ENCODE results near the gene SH2D3C. TPM values are rescaled to one million over a fixed set of nuclear protein-coding genes. Genes with fewer than 3 reads are reported as not detected.

SH2D3C gene
- total and polyA plus RNA-seq, 9 of the 15 experiments (the other 6 are each of a cell fraction or from before 2014, with no cell fraction given) = 0.03 to 1.2 (median 0.22) TPM; not detected in 1

- TF ChIP-seq ILK (tag; IDR thresholded peaks at IDR 0.05; ENCODE audit: borderline replicate concordance, low read depth) (no peak), KDM1A (IDR thresholded peaks at IDR 0.05) (no peak), CBX3 (IDR thresholded peaks at IDR 0.05; ENCODE audit: borderline replicate concordance in 1 of 2, low read length in 2 of 2) (no peak)
- TF ChIP-seq, protein P1, sequence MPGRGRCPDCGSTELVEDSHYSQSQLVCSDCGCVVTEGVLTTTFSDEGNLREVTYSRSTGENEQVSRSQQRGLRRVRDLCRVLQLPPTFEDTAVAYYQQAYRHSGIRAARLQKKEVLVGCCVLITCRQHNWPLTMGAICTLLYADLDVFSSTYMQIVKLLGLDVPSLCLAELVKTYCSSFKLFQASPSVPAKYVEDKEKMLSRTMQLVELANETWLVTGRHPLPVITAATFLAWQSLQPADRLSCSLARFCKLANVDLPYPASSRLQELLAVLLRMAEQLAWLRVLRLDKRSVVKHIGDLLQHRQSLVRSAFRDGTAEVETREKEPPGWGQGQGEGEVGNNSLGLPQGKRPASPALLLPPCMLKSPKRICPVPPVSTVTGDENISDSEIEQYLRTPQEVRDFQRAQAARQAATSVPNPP (IDR thresholded peaks at IDR 0.05; ENCODE audit: borderline replicate concordance, insufficient read depth, insufficient read length) = no peak
Measured at GRCh38 chr9:127692071-127692470, 86.4 kb downstream of the SH2D3C start (continued).

GRCh38 chr9:127690735-127691134, 87.7 kb downstream of the SH2D3C start:
- TF ChIP-seq, protein P2, sequence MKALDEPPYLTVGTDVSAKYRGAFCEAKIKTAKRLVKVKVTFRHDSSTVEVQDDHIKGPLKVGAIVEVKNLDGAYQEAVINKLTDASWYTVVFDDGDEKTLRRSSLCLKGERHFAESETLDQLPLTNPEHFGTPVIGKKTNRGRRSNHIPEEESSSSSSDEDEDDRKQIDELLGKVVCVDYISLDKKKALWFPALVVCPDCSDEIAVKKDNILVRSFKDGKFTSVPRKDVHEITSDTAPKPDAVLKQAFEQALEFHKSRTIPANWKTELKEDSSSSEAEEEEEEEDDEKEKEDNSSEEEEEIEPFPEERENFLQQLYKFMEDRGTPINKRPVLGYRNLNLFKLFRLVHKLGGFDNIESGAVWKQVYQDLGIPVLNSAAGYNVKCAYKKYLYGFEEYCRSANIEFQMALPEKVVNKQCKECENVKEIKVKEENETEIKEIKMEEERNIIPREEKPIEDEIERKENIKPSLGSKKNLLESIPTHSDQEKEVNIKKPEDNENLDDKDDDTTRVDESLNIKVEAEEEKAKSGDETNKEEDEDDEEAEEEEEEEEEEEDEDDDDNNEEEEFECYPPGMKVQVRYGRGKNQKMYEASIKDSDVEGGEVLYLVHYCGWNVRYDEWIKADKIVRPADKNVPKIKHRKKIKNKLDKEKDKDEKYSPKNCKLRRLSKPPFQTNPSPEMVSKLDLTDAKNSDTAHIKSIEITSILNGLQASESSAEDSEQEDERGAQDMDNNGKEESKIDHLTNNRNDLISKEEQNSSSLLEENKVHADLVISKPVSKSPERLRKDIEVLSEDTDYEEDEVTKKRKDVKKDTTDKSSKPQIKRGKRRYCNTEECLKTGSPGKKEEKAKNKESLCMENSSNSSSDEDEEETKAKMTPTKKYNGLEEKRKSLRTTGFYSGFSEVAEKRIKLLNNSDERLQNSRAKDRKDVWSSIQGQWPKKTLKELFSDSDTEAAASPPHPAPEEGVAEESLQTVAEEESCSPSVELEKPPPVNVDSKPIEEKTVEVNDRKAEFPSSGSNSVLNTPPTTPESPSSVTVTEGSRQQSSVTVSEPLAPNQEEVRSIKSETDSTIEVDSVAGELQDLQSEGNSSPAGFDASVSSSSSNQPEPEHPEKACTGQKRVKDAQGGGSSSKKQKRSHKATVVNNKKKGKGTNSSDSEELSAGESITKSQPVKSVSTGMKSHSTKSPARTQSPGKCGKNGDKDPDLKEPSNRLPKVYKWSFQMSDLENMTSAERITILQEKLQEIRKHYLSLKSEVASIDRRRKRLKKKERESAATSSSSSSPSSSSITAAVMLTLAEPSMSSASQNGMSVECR (CRISPR knock-in tag; IDR thresholded peaks at IDR 0.05) = no peak
- TF ChIP-seq SAFB2 (IDR thresholded peaks at IDR 0.05; ENCODE audit: borderline replicate concordance, low read depth, low read length, severe bottlenecking) (no peak), ATF7 (IDR thresholded peaks at IDR 0.05) (no peak), ZNF197 (CRISPR knock-in tag; IDR thresholded peaks at IDR 0.05; ENCODE audit: low read depth) (no peak)
- TF ChIP-seq, protein P3, sequence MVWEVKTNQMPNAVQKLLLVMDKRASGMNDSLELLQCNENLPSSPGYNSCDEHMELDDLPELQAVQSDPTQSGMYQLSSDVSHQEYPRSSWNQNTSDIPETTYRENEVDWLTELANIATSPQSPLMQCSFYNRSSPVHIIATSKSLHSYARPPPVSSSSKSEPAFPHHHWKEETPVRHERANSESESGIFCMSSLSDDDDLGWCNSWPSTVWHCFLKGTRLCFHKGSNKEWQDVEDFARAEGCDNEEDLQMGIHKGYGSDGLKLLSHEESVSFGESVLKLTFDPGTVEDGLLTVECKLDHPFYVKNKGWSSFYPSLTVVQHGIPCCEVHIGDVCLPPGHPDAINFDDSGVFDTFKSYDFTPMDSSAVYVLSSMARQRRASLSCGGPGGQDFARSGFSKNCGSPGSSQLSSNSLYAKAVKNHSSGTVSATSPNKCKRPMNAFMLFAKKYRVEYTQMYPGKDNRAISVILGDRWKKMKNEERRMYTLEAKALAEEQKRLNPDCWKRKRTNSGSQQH (CRISPR knock-in tag; IDR thresholded peaks at IDR 0.05) = no peak
- intact Hi-C loops (cut with micrococcal nuclease) = no loop called here
- ChIA-PET POLR2A (interaction anchor here (0.6 kb wide), 1 partner anchor 17 kb away, joined by 3 read pairs; the partner anchor contains the start of gene CFAP157), CTCF (ENCODE audit: low intra/inter-chr PET ratio) (no interaction called here)
- WGBS (ENCODE audit: insufficient coverage, low coverage, missing lambda C conversion rate) = 79% methylated on average over 10 of the region's 10 CpGs
- H4K20me1 ChIP-seq (replicated peaks; ENCODE audit: control insufficient read depth, insufficient read depth, low read length) = no peaks in the 10 kb centered on the region
- H3K36me3 ChIP-seq (ENCODE audit: control insufficient read depth, insufficient read depth, low read length) = peaks cover 5% of the 10 kb centered on the region; the same call in 1 of the 3 replicates
- no peaks in the 10 kb centered on the region for H3K9me3 ChIP-seq (replicated peaks; ENCODE audit: control insufficient read depth, insufficient read depth, low read depth, low read length)
- BruUV-seq (replicated peaks) = no TSS peak
- in situ Hi-C loops (cut with MboI) = no loop called here
- no peaks in the 10 kb centered on the region for H3K9me1 ChIP-seq (ENCODE audit: control insufficient read depth, insufficient read depth, low read length)
- no peak overlapping the region for H2AFZ ChIP-seq (ENCODE audit: low read depth, low read length)
- H3K4me3 ChIP-seq = no peak overlapping the region
- H3K4me2 ChIP-seq (ENCODE audit: insufficient read depth, low read length) = no peak overlapping the region
- no peak for DNase-seq (ENCODE audit: extremely low read depth in 1 of 4, low spot score in 3 of 4)
- no peaks in the 10 kb centered on the region for H3K79me2 ChIP-seq (ENCODE audit: control insufficient read depth, insufficient read depth, low read length)
- no peak for FAIRE-seq
- H3K4me1 ChIP-seq (replicated peaks in 1 of 2; ENCODE audit: control insufficient read depth in 2 of 2, insufficient read depth in 2 of 2, low read length in 2 of 2) = no peaks in the 10 kb centered on the region
- H3K9ac ChIP-seq (ENCODE audit: insufficient read depth in 1 of 2, low read depth in 2 of 2, low read length in 2 of 2) = no peak overlapping the region
- H3K27ac ChIP-seq (ENCODE audit: extremely low read depth, low read depth, low read length) = no peak overlapping the region
- ATAC-seq = no peak
- no peaks in the 10 kb centered on the region for H3K27me3 ChIP-seq (ENCODE audit: control insufficient read depth in 2 of 2, insufficient read depth in 2 of 2, low read length in 2 of 2)

Data from K562 (cell line).